Panc1 (cell line): ENCODE measurements around the gene MCM3AP. TPM values are rescaled to one million over a fixed set of nuclear protein-coding genes. Genes with fewer than 3 reads are reported as not detected.

ENCODE experiments used
- ATAC-seq: fragments of 200-7000 bp; cut with Tn5 transposase; 2 replicates; pipeline ENCODE4 v1.9.1; 2020; ENCODE audit warnings: mild to moderate bottlenecking, moderate library complexity
- BruUV-seq: library from RNA; stranded (reverse); fragments of 400-500 nt; replicated peaks from 2 replicates; lab custom pipeline; 2021; lab: Mats Ljungman, UMichigan
- CTCF ChIA-PET: fragments of 300-600 bp; sonication (Branson Sonifier 250); formaldehyde crosslinking; loops from one replicate; lab custom pipeline; 2022; ENCODE audit warnings: antibody characterized with exemption; lab: Charles Lee
- POLR2A ChIA-PET: fragments of 300-600 bp; sonication (Branson Sonifier 250); formaldehyde crosslinking; loops from one replicate; lab custom pipeline; 2022; ENCODE audit warnings: antibody characterized with exemption; lab: Charles Lee
- DNase-seq: peaks from one replicate; pipeline ENCODE4 v3.0.0-alpha.2; 2010; ENCODE audit warnings: low read depth, low spot score
- H3K27ac ChIP-seq: 2 replicates; pipeline ENCODE4 v1.5.1; 2011; ENCODE audit warnings: mild to moderate bottlenecking, low read length, inconsistent platforms
- H3K27me3 ChIP-seq: fragments of 200-500 bp; sonication (Bioruptor generic); 2 replicates; pipeline ENCODE4 v1.6.0; 2014; ENCODE audit warnings: low read length, inconsistent platforms; ENCODE audit not compliant: control insufficient read depth, insufficient read depth
- H3K36me3 ChIP-seq: fragments of 200-500 bp; sonication (Bioruptor generic); 2 replicates; pipeline ENCODE4 v1.5.1; 2014; ENCODE audit warnings: inconsistent platforms, mild to moderate bottlenecking, low read length, moderate library complexity; ENCODE audit not compliant: control insufficient read depth, insufficient read depth
- H3K4me1 ChIP-seq: 2 replicates; pipeline ENCODE4 v1.5.1; 2011; ENCODE audit warnings: inconsistent platforms, mild to moderate bottlenecking, low read length, moderate library complexity; ENCODE audit not compliant: control insufficient read depth, insufficient read depth
- H3K4me3 ChIP-seq, 2 experiments: 2 replicates each; pipeline ENCODE4 v1.5.1; 2011 to 2012; ENCODE audit warnings: low read depth in 2 of 2, low read length in 2 of 2, mild to moderate bottlenecking in 2 of 2, inconsistent platforms in 1 of 2, moderate library complexity in 1 of 2
- H3K9me3 ChIP-seq: fragments of 200-500 bp; sonication (Bioruptor generic); 2 replicates; pipeline ENCODE4 v1.5.1; 2014; ENCODE audit warnings: low read depth, mild to moderate bottlenecking, inconsistent platforms, low read length, moderate library complexity; ENCODE audit not compliant: control insufficient read depth, insufficient read depth
- CTCF ChIP-seq: fragments of 450-650 bp; IDR thresholded peaks from 2 replicates; pipeline ENCODE4 v1.5.1; 2017; ENCODE audit warnings: mild to moderate bottlenecking
- POLR2AphosphoS5 ChIP-seq: IDR thresholded peaks from 2 replicates; pipeline ENCODE4 v1.6.1; 2012; ENCODE audit warnings: mild to moderate bottlenecking, low read depth, low read length, moderate library complexity
- REST ChIP-seq, 2 experiments: IDR thresholded peaks; 2 replicates each; pipeline ENCODE4 v1.6.1; 2011 to 2012; ENCODE audit warnings: low read depth in 2 of 2, control low read depth in 1 of 2, low read length in 1 of 2, mild to moderate bottlenecking in 1 of 2, moderate library complexity in 1 of 2; ENCODE audit not compliant: insufficient read depth in 1 of 2
- SIN3A ChIP-seq: IDR thresholded peaks from 2 replicates; pipeline ENCODE4 v1.6.1; 2012; ENCODE audit warnings: low read depth, mild to moderate bottlenecking, low read length, moderate library complexity, borderline replicate concordance; ENCODE audit not compliant: insufficient read depth
- TCF7L2 ChIP-seq: IDR thresholded peaks from 2 replicates; pipeline ENCODE4 v1.6.1; 2011; ENCODE audit warnings: mild to moderate bottlenecking, low read depth, low read length, inconsistent platforms
- in situ Hi-C: cut with HindIII; loops from 2 replicates; pipeline ENCODE4 v1.10.0; 2016; ENCODE audit warnings: low sequenced_read_pairs, low pct_unique_long_range_greater_than_20kb
- intact Hi-C: fragments of 100-400 bp; cut with micrococcal nuclease; formaldehyde crosslinking; loops from one replicate; pipeline ENCODE4 v1.10.0; 2022; ENCODE audit not compliant: unreplicated experiment
- total RNA-seq: library from RNA; stranded (reverse); gene quantifications from one replicate; pipeline ENCODE4 v1.2.1, GENCODE V29; 2021; ENCODE audit not compliant: unreplicated experiment

MCM3AP gene
- total RNA-seq, 1 experiment from 2014 or later, result 95.0 TPM

GRCh38 chr21:46194374-46195334, 90.8 kb downstream of the MCM3AP start:
- Histone ChIP-seq H3K4me3 (no peak overlapping the region), H3K9me3 (no peaks in the 10 kb centered on the region), H3K4me1 (no peaks in the 10 kb centered on the region), H3K36me3 (no peaks in the 10 kb centered on the region), H3K27me3 (no peaks in the 10 kb centered on the region), H3K27ac (no peak overlapping the region)
- no TSS peak for BruUV-seq
- in situ Hi-C loops, result no loop called here
- ATAC-seq, result no peak
- no peak for TF ChIP-seq TCF7L2
- no peak for TF ChIP-seq POLR2AphosphoS5
- no peak for TF ChIP-seq CTCF
- no peak for TF ChIP-seq REST (IDR thresholded peaks at IDR 0.05; ENCODE audit: insufficient read depth in 1 of 2, low read depth in 2 of 2, low read length in 1 of 2)
- TF ChIP-seq SIN3A, result no peak
- intact Hi-C loops, result no loop called here
- DNase-seq, result no peak
- CTCF ChIA-PET, result no interaction called here
- POLR2A ChIA-PET, result no interaction called here

GRCh38 chr21:46193829-46194373, 91.5 kb downstream of the MCM3AP start:
- TF ChIP-seq CTCF (no peak), REST (IDR thresholded peaks at IDR 0.05; ENCODE audit: insufficient read depth in 1 of 2, low read depth in 2 of 2, low read length in 1 of 2) (no peak), SIN3A (no peak), POLR2AphosphoS5 (no peak), TCF7L2 (no peak)
- ChIA-PET POLR2A (no interaction called here), CTCF (no interaction called here)

More at GRCh38 chr21:46193829-46194373, 91.5 kb downstream of the MCM3AP start:
- ATAC-seq (no peak), DNase-seq (no peak)
- BruUV-seq, result no TSS peak
- peaks cover under 1% of the 10 kb centered on the region; the same call in 1 of the 2 replicates for H3K4me1 ChIP-seq
- intact Hi-C loops (no loop called here), in situ Hi-C loops (no loop called here)
- no peaks in the 10 kb centered on the region for H3K36me3 ChIP-seq
- H3K27ac ChIP-seq, result no peak overlapping the region
- H3K4me3 ChIP-seq, result no peak overlapping the region
- H3K9me3 ChIP-seq, result no peaks in the 10 kb centered on the region
- H3K27me3 ChIP-seq, result no peaks in the 10 kb centered on the region
